ENCODE data around the gene SF3B6.

The SF3B6 gene

DNA sequence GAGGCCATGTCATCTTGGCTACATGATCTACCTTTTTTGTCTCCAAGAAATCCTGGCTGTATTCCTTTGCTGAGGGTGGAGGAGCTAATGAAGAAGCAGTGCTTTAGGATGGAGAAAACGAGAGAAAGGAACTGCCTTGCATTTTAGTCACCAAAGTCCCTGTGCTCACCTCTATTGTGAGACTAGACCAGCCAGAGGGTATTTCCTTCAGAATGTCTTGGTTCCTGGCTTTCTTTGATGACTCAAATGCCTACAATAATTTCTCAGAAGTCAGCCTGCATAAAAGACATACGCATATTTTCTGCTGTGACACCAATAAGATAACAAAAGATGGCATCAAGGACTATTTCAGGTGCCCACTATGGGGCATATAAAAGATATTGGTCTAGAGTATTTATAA lies 10.8 kb downstream of the SF3B6 start:
- TF ChIP-seq, protein P1, sequence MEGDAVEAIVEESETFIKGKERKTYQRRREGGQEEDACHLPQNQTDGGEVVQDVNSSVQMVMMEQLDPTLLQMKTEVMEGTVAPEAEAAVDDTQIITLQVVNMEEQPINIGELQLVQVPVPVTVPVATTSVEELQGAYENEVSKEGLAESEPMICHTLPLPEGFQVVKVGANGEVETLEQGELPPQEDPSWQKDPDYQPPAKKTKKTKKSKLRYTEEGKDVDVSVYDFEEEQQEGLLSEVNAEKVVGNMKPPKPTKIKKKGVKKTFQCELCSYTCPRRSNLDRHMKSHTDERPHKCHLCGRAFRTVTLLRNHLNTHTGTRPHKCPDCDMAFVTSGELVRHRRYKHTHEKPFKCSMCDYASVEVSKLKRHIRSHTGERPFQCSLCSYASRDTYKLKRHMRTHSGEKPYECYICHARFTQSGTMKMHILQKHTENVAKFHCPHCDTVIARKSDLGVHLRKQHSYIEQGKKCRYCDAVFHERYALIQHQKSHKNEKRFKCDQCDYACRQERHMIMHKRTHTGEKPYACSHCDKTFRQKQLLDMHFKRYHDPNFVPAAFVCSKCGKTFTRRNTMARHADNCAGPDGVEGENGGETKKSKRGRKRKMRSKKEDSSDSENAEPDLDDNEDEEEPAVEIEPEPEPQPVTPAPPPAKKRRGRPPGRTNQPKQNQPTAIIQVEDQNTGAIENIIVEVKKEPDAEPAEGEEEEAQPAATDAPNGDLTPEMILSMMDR (IDR thresholded peaks at IDR 0.05; ENCODE audit: insufficient read depth, low read length, poor library complexity, severe bottlenecking), result no peak
- Histone ChIP-seq H3K27me3 (replicated peaks; ENCODE audit: control insufficient read depth, insufficient read depth, low read length) (no peaks in the 10 kb centered on the region), H3K4me3 (replicated peaks; ENCODE audit: low read depth, low read length) (no peak overlapping the region), H3K36me3 (ENCODE audit: control insufficient read depth, insufficient read depth, low read length) (peaks cover 2% of the 10 kb centered on the region)
- no peak for DNase-seq (ENCODE audit: extremely low read depth, insufficient read length)

DNA sequence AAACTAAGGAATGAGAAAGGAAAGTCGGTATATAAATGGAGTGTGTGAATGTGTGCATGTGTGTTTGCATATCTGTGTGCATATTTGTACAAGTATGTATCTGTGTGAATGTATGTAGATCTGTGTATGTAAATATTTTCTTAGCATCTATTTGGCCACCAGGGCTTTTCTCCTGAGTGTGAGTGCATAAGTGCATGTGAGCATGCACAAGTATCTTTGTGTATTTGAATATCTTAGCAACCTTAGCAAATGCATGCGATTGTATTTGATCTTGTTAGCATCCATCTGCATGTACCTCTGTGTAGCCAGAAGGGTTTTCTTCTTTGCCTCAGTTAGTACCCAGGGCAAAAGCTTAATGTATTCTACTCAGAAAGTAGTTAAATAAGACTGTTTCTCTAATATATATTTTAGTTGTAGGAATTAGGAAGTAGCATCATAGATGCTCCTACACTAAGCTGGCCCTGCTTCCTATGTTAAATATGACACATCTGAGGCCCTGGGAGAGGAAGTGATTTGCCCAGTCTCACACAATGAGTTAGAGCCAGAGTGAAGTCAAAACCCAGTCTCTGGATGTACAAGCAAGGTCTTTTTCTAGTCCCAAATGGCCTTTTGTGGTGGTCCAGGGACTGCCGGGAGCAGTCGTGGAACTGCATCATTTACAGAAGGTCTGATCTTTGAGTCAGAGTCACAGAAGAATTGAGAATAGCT lies 17.4 kb downstream of the SF3B6 start:
- Histone ChIP-seq H3K36me3 (ENCODE audit: control insufficient read depth, insufficient read depth, low read length) (no peaks in the 10 kb centered on the region), H3K27me3 (replicated peaks; ENCODE audit: control insufficient read depth, insufficient read depth, low read length) (no peaks in the 10 kb centered on the region), H3K4me3 (replicated peaks; ENCODE audit: low read depth, low read length) (no peak overlapping the region)
- DNase-seq (ENCODE audit: extremely low read depth, insufficient read length), result no peak
- TF ChIP-seq, protein P1 (IDR thresholded peaks at IDR 0.05; ENCODE audit: insufficient read depth, low read length, poor library complexity, severe bottlenecking), result no peak

DNA sequence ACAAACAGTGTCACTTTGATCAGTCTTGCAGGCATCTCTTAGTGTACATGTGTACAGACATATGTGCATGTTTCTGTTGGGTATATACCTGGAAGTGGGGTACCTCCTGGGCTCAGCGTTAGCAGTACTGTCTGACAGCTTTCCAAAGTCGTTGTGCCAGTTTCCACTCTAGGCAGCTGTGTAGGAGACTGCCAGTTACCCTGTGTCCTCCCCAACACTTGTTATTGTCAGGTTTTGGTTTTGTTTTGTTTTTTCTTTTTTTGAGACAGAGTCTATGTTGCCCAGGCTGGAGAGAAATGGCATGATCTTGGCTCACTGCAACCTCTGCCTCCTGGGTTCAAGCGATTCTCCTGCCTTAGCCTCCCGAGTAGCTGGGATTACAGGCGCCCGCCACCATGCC lies 20.4 kb downstream of the SF3B6 start:
- H3K4me3 ChIP-seq (replicated peaks; ENCODE audit: low read depth, low read length), result no peak overlapping the region
- no peaks in the 10 kb centered on the region for H3K27me3 ChIP-seq (replicated peaks; ENCODE audit: control insufficient read depth, insufficient read depth, low read length)
- DNase-seq (ENCODE audit: extremely low read depth, insufficient read length), result no peak
- TF ChIP-seq, protein P1 (IDR thresholded peaks at IDR 0.05; ENCODE audit: insufficient read depth, low read length, poor library complexity, severe bottlenecking), result no peak
- no peaks in the 10 kb centered on the region for H3K36me3 ChIP-seq (ENCODE audit: control insufficient read depth, insufficient read depth, low read length)

DNA sequence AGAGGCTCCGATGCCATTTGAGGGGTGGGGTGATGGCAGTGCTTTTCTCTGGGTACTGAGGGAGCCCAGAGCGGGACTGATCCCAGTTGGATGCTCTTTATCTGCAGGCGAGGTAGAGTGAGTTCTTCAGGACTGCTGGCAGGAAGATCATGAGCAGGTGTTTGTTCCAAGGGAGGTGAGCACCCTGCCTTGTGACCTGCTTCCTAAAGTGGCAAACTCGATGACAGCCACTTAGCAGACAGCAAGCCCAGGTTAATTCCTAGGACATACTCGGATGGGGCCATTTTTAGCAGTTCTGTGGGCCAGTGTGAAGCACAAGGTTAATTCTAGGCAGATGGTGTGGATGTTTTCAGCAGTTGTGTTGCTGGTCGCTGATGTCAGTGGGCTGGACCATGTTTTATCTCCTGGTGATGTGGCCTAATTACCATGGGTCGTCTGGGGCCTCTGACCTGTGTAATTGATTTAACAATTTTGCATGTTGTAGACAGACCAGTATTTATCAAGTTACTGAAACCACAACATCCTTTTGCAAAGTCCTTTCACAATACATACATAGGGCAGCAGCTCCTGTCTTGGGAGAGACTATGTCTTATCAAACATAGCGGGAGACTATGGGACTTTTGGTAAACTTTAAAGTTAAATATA lies 21.6 kb downstream of the SF3B6 start:
- no peak for DNase-seq (ENCODE audit: extremely low read depth, insufficient read length)
- Histone ChIP-seq H3K4me3 (replicated peaks; ENCODE audit: low read depth, low read length) (no peak overlapping the region), H3K36me3 (ENCODE audit: control insufficient read depth, insufficient read depth, low read length) (no peaks in the 10 kb centered on the region), H3K27me3 (replicated peaks; ENCODE audit: control insufficient read depth, insufficient read depth, low read length) (no peaks in the 10 kb centered on the region)
- TF ChIP-seq, protein P1 (IDR thresholded peaks at IDR 0.05; ENCODE audit: insufficient read depth, low read length, poor library complexity, severe bottlenecking), result no peak

DNA sequence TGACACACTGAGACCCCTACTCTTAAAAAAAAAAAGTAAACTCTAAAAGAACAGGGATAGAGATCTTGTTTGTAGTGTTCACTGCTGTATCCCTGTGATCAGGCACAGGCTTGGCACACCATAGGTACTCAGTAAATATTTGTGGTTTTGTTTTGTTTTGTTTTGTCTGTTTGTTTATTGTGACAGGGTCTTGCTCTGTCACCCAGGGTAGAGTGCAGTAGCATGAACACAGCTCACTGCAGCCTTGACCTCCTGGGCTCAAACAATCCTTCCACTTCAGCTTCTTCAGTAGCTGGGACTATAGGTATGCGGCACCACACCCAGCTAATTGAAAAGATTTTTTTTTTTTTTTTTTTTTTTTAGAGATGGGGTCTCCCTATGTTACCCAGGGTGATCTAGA lies 23.2 kb downstream of the SF3B6 start:
- Histone ChIP-seq H3K27me3 (replicated peaks; ENCODE audit: control insufficient read depth, insufficient read depth, low read length) (no peaks in the 10 kb centered on the region), H3K4me3 (replicated peaks; ENCODE audit: low read depth, low read length) (no peak overlapping the region), H3K36me3 (ENCODE audit: control insufficient read depth, insufficient read depth, low read length) (no peaks in the 10 kb centered on the region)
- DNase-seq (ENCODE audit: extremely low read depth, insufficient read length), result no peak
- TF ChIP-seq, protein P1 (IDR thresholded peaks at IDR 0.05; ENCODE audit: insufficient read depth, low read length, poor library complexity, severe bottlenecking), result no peak
